Esophagus muscularis mucosa (tissue), 4 donors: ENCODE data around the gene RPRD1B. TPM values are rescaled to one million over a fixed set of nuclear protein-coding genes. Genes with fewer than 3 reads are reported as not detected.
A peak's percentile ranks its signal among the peaks of the same experiment; 100 is the strongest.

Experiments
- DNase-seq: peaks from one replicate; pipeline ENCODE4 v3.0.0-alpha.2; 2017; ENCODE audit errors: extremely low spot score
- H3K27ac ChIP-seq, 4 donors: fragments of 200-600 bp; sonication (generic); replicated peaks in 1 of 4; 1 replicate in 3 of 4; 2 replicates in 1 of 4; pipeline ENCODE4 v1.5.1; 2016 to 2019; ENCODE audit warnings: mild to moderate bottlenecking in 1 of 4
- H3K27me3 ChIP-seq, 4 donors: fragments of 200-600 bp; sonication (generic); one replicate each; pipeline versions ENCODE4 v1.5.1 to v1.6.0; 2016 to 2019
- H3K36me3 ChIP-seq, 4 donors: fragments of 200-600 bp; sonication (generic); one replicate each; pipeline ENCODE4 v1.5.1; 2016 to 2019
- H3K4me1 ChIP-seq, 4 donors: fragments of 200-600 bp; sonication (generic); one replicate each; pipeline ENCODE4 v1.5.1; 2016 to 2019
- H3K4me3 ChIP-seq, 4 donors: fragments of 200-600 bp; sonication (generic); 1 replicate in 2 of 4; 2 replicates in 2 of 4; pipeline ENCODE4 v1.5.1; 2016 to 2019; ENCODE audit warnings: mild to moderate bottlenecking in 4 of 4, moderate library complexity in 1 of 4
- H3K9me3 ChIP-seq, 4 donors: fragments of 200-600 bp; sonication (generic); 1 replicate in 3 of 4; 2 replicates in 1 of 4; pipeline ENCODE4 v1.5.1; 2016 to 2019
- EP300 ChIP-seq: sonication (generic); formaldehyde crosslinking; IDR thresholded peaks from one replicate; pipeline ENCODE4 v1.6.1; 2017; ENCODE audit warnings: antibody characterized with exemption
- POLR2A ChIP-seq: fragments of 450-650 bp; IDR thresholded peaks from one replicate; pipeline ENCODE4 v1.6.1; 2017; ENCODE audit warnings: antibody characterized with exemption, moderate library complexity, mild to moderate bottlenecking, low read depth
- POLR2AphosphoS5 ChIP-seq, 2 donors: sonication (generic); formaldehyde crosslinking; IDR thresholded peaks; one replicate each; pipeline ENCODE4 v1.6.1; 2017; ENCODE audit warnings: antibody characterized with exemption in 2 of 2
- WGBS: methylation state at CpG from one replicate; pipeline ENCODE4 v1.1.5; 2018; 5-methylcytosine and 5-hydroxymethylcytosine counted together
- intact Hi-C: fragments of 100-400 bp; cut with DNase I; formaldehyde crosslinking; loops from one replicate; pipeline ENCODE4 v1.15.1; 2023
- total RNA-seq, 4 donors: library from RNA; depleted of rRNA; stranded (reverse); fragments of >200 nt; gene quantifications; one replicate each; pipeline versions ENCODE4 v1.1.0 to v1.2.1, GENCODE V29; 2016
- TF ChIP-seq, protein P1 (sequence below), 3 experiments: fragments of 200-600 bp in 2 of 3; fragments of 450-650 bp in 1 of 3; sonication (generic) in 2 of 3; IDR thresholded peaks; one replicate each; pipeline ENCODE4 v1.5.1; 2017 to 2019; ENCODE audit warnings: antibody characterized with exemption in 3 of 3, mild to moderate bottlenecking in 2 of 3, moderate library complexity in 1 of 3

The RPRD1B gene
- total RNA-seq, 4 donors from 2014 or later: 26.7 to 39.5 (median 33.8) TPM

DNA sequence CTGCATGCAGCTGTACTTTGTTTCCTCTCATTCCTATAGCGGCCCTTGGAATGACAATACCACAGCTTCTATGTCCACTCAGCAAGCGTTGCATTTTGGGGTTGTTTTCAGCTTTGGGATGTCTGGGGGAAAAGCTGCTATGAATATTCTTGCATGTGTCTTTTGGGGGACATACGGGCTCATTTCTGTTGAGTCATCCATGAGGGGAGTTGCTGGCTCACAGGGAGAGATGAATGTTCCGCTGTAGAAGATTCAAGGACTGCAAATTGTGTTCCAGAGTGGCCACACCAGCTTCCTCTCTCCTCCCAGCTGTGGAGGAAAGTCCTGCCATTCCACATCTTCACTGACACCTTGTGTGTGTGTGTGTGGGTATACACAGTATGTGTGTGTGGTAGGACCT is 88.2 kb downstream of the RPRD1B start:
- WGBS: 92% methylated on average over 4 of the region's 4 CpGs
- H3K27ac ChIP-seq: no peak overlapping the region

DNA sequence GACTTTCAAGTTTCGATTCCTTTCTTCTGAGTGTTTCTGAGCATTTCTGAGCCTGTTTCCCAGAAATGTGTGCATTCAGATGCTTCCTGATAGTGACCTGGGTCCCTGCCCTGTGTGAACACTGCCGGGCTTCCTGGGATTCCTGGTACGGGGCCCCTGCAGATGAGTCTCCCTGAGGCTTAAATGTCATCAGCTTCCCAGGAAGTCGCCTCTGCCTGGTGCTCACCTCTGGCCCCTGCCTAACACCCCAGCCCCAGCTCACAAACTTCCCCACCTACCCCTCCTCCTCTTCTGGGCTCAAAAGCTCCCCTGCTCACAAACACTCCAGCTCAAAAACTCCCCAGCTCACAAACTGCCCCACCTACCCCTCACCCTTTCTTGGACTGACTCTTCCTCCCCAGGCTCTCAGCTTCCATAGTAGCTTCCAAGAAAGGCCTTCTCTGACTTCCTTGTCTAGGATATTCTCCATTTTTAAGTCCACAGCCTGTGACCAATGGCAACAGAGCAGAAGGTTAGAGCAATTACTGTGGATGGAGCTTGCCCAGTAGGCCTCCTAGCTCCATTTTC is 89.6 kb downstream of the RPRD1B start:
- no peak for TF ChIP-seq POLR2A
- TF ChIP-seq EP300: peak; percentile 77
- peak; percentile 84 for DNase-seq
- Histone ChIP-seq H3K4me1 (peaks cover 35 to 54% (median 44%) of the 10 kb centered on the region in 4 donors), H3K27me3 (no peaks in the 10 kb centered on the region), H3K9me3 (no peaks in the 10 kb centered on the region), H3K36me3 (no peaks in the 10 kb centered on the region), H3K27ac (peak overlapping the region; percentile 57 to 80 (median 68)), H3K4me3 (no peak overlapping the region)
- intact Hi-C loops: no loop called here
- 26% methylated on average over 4 of the region's 4 CpGs for WGBS

More for the DNA sequence above, 88.2 kb downstream of the RPRD1B start:
- H3K9me3 ChIP-seq: peaks cover 0 to under 1% (median 0%) of the 10 kb centered on the region in 4 donors
- DNase-seq: peak; percentile 39
- intact Hi-C loops: no loop called here
- no peaks in the 10 kb centered on the region for H3K27me3 ChIP-seq
- TF ChIP-seq POLR2A (no peak), POLR2AphosphoS5 (IDR thresholded peaks at IDR 0.05) (no peak), EP300 (no peak)
- TF ChIP-seq, protein P1, sequence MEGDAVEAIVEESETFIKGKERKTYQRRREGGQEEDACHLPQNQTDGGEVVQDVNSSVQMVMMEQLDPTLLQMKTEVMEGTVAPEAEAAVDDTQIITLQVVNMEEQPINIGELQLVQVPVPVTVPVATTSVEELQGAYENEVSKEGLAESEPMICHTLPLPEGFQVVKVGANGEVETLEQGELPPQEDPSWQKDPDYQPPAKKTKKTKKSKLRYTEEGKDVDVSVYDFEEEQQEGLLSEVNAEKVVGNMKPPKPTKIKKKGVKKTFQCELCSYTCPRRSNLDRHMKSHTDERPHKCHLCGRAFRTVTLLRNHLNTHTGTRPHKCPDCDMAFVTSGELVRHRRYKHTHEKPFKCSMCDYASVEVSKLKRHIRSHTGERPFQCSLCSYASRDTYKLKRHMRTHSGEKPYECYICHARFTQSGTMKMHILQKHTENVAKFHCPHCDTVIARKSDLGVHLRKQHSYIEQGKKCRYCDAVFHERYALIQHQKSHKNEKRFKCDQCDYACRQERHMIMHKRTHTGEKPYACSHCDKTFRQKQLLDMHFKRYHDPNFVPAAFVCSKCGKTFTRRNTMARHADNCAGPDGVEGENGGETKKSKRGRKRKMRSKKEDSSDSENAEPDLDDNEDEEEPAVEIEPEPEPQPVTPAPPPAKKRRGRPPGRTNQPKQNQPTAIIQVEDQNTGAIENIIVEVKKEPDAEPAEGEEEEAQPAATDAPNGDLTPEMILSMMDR (IDR thresholded peaks at IDR 0.05): no peak
- H3K4me1 ChIP-seq: peaks cover 26 to 43% (median 35%) of the 10 kb centered on the region in 4 donors
- H3K36me3 ChIP-seq: no peaks in the 10 kb centered on the region
- H3K4me3 ChIP-seq: no peak overlapping the region

DNA sequence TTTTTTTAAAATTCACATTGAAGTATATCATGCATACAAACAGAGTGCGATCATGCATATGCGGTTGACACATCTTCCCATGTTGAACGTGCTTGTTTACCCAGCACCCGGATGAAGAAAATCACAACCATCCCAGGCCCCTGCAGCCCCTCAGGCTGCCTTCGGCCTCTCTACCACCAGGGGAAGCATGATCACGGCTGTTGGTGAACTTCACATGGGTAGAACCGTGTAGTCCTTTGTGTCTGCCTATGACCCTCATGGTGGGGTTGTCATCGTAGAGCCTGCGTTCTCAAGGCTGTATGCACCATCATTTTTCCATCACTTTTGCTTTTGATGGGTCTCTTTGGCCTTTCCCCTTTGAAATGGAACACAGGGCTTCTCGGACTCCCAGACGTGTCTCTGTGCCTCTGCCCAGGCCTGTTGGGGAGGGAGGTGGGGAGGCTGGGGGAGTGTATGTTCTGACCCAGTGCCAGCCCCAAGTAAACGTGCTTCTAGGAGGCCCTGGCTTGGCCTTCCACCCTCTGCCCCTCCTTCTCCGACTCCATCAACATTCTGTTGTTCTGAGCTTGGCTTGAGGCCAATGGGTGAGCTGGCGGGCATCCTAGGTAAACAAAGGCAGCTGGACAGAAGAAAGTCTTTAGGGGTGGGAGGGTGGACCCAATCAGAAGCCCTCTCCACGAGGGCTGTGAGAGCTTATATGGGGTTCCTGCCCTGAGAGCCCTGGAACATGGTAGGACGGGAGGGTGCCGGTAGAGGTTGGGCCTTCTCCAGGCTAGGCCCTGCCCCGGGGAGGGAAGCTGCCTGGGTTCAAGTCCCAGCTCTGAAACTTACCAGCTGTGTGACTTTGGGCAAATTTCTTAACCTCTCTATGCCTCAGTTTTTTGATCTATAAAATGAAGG is 91.9 kb downstream of the RPRD1B start:
- intact Hi-C loops: loop anchor here (5.0 kb wide), 1 partner anchor 53 kb away; no protein-coding TSS in a partner anchor
- no peak overlapping the region for H3K4me3 ChIP-seq
- WGBS: 47% methylated on average over 16 of the region's 18 CpGs
- peak; percentile 91 for DNase-seq
- H3K27me3 ChIP-seq: no peaks in the 10 kb centered on the region
- H3K27ac ChIP-seq: peak overlapping the region; percentile 72 to 91 (median 84)
- TF ChIP-seq POLR2A (no peak), POLR2AphosphoS5 (IDR thresholded peaks at IDR 0.05) (peak; percentile 33 to 43), EP300 (no peak)
- TF ChIP-seq, protein P1 (IDR thresholded peaks at IDR 0.05): peak in 2 of 3 experiments; percentile 15 to 33
- peaks cover 35 to 47% (median 43%) of the 10 kb centered on the region in 4 donors for H3K4me1 ChIP-seq
- peaks cover 6 to 21% (median 16%) of the 10 kb centered on the region in 4 donors for H3K36me3 ChIP-seq
- H3K9me3 ChIP-seq: no peaks in the 10 kb centered on the region

DNA sequence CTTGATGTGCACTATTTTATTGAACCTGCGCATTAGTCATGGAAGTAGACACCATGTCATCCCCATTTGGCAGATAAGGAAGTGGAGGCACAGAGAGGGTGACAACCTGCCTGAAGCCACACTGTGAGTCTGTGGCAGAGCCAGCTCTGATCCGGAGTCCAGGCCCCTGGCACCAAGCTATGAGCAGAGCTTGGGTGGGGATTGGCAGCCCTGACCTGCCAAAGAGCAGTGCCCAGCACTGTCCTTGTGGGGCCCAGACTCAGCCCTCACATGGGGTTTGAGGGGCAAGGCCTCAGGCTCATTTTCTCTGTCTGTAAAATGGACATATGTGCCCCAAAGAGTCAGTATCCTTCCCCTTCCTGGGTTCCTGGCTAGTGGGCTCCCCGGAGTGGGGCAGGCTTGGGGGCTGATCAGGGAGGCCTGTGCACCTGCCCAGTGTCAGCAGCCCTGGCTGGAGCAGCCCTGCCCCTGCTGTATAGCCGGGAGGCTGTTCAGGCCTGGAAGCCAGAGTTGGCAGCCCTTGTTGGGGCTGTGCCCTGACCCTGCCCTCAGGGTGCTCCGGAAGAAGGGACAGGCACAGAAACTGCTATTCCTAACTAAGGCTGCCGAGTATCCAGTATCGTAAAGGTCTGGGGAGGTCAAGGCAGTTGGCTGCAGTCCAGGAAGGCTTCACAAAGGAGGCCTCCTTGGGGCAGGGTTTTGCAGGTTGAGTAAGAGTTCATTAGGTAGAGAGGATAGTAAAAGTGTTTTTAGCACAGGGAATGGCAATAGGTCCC is 92.8 kb downstream of the RPRD1B start:
- TF ChIP-seq POLR2A: no peak
- TF ChIP-seq EP300: no peak
- no peak for TF ChIP-seq POLR2AphosphoS5 (IDR thresholded peaks at IDR 0.05)
- TF ChIP-seq, protein P1 (IDR thresholded peaks at IDR 0.05): no peak
- WGBS: 68% methylated on average over 7 of the region's 7 CpGs
- no peak for DNase-seq
- Histone ChIP-seq H3K36me3 (peaks cover 6 to 31% (median 26%) of the 10 kb centered on the region in 4 donors), H3K4me3 (no peak overlapping the region), H3K27ac (peak overlapping the region; percentile 72 to 91 (median 84)), H3K27me3 (no peaks in the 10 kb centered on the region), H3K9me3 (no peaks in the 10 kb centered on the region), H3K4me1 (peaks cover 35 to 44% (median 41%) of the 10 kb centered on the region in 4 donors)
- intact Hi-C loops: loop anchor here (5.0 kb wide), 1 partner anchor 54 kb away; no protein-coding TSS in a partner anchor
